Esophagus squamous epithelium (tissue), 4 donors: ENCODE measurements around the gene AHNAK.

Experiments
- CTCF ChIP-seq, 6 experiments: fragments of 450-650 bp in 4 of 6; fragments of 200-600 bp in 2 of 6; sonication (generic) in 2 of 6; IDR thresholded peaks; one replicate each; pipeline ENCODE4 v1.5.1; 2016 to 2019; ENCODE audit warnings: antibody characterized with exemption in 6 of 6, mild to moderate bottlenecking in 4 of 6, moderate library complexity in 4 of 6
- POLR2A ChIP-seq, 4 donors: fragments of 450-650 bp; IDR thresholded peaks; one replicate each; pipeline ENCODE4 v1.6.1; 2017; ENCODE audit warnings: antibody characterized with exemption in 4 of 4, mild to moderate bottlenecking in 4 of 4, moderate library complexity in 3 of 4

GRCh38 chr11:62555464-62556107 is 9.0 kb upstream of the AHNAK start:
- TF ChIP-seq CTCF (IDR thresholded peaks at IDR 0.05) (no peak), POLR2A (IDR thresholded peaks at IDR 0.05) (no peak)
